HG03280 (cell line): Measurements from ENCODE around the gene DCAF11.

ENCODE experiments used
- ATAC-seq: cut with Tn5 transposase; IDR thresholded peaks from one replicate; pipeline ENCODE4 v1.9.1; 2021; ENCODE audit warnings: mild to moderate bottlenecking, moderate library complexity; ENCODE audit not compliant: unreplicated experiment

The DCAF11 gene

GRCh38 chr14:24114532-24115421 is at the start of gene DCAF11, which contains the start of gene NRL:
DCAF11 (plus strand) TSS chr14:24114777; CDS start chr14:24115595, 818 bp downstream.
NRL (minus strand) TSS chr14:24114949; CDS start chr14:24082848, 32,101 bp downstream.
- ATAC-seq = peak; percentile 85

GRCh38 chr14:24064856-24065255 is 49.7 kb upstream of the DCAF11 start:
- no peak for ATAC-seq

GRCh38 chr14:24065408-24065807 is 49.2 kb upstream of the DCAF11 start:
- ATAC-seq = no peak

GRCh38 chr14:24066496-24067132 is 48.0 kb upstream of the DCAF11 start:
- no peak for ATAC-seq

- no peak for ATAC-seq
These were observed 47.2 kb upstream of the DCAF11 start for GRCh38 chr14:24067133-24068082.

- no peak for ATAC-seq
These were observed 45.7 kb upstream of the DCAF11 start for GRCh38 chr14:24068711-24069410.

GRCh38 chr14:24069411-24069735 is 45.2 kb upstream of the DCAF11 start:
- ATAC-seq = no peak

- no peak for ATAC-seq
These were observed 44.1 kb upstream of the DCAF11 start for GRCh38 chr14:24070285-24071143.

GRCh38 chr14:24071144-24071697 is 43.4 kb upstream of the DCAF11 start, which contains the start of gene CPNE6:
CPNE6 (plus strand) TSS chr14:24071562; CDS start chr14:24072937, 1,375 bp downstream.
- ATAC-seq = no peak

- no peak for ATAC-seq
These were observed 42.6 kb upstream of the DCAF11 start for GRCh38 chr14:24071836-24072430.

- no peak for ATAC-seq
These were observed 42.1 kb upstream of the DCAF11 start for GRCh38 chr14:24072436-24072835.

GRCh38 chr14:24072881-24073877 is 41.4 kb upstream of the DCAF11 start:
- no peak for ATAC-seq

- ATAC-seq = no peak
These were observed 39.7 kb upstream of the DCAF11 start for GRCh38 chr14:24074625-24075484.

GRCh38 chr14:24075485-24076301 is 38.9 kb upstream of the DCAF11 start:
- no peak for ATAC-seq

- ATAC-seq = no peak
These were observed 38.3 kb upstream of the DCAF11 start for GRCh38 chr14:24076302-24076601.

- no peak for ATAC-seq
These were observed 37.5 kb upstream of the DCAF11 start for GRCh38 chr14:24077086-24077485.
